ENCODE measurements around the gene HOXB5. TPM values are rescaled to one million over a fixed set of nuclear protein-coding genes. Genes with fewer than 3 reads are reported as not detected.

Gene HOXB5
- total and polyA plus RNA-seq, 2 of the 4 experiments (the other 2 are of a cell fraction): 0.54 to 18.0 TPM

- no peak for TF ChIP-seq USF2 (IDR thresholded peaks at IDR 0.05; ENCODE audit: low read depth, low read length)
- TF ChIP-seq RAD21 (IDR thresholded peaks at IDR 0.05; ENCODE audit: low read length): no peak
- no peak for TF ChIP-seq SMC3 (IDR thresholded peaks at IDR 0.05; ENCODE audit: low read depth, low read length)
Measured at GRCh38 chr17:48642843-48643696, 49.5 kb upstream of the HOXB5 start (continued).
